Measurements from ENCODE around the gene SGSH.
"Not testable (repeated sequence)": the region's sequence is repeated elsewhere in the genome, so short reads cannot be mapped to it uniquely, and the experiment has no call there.

Gene SGSH

DNA sequence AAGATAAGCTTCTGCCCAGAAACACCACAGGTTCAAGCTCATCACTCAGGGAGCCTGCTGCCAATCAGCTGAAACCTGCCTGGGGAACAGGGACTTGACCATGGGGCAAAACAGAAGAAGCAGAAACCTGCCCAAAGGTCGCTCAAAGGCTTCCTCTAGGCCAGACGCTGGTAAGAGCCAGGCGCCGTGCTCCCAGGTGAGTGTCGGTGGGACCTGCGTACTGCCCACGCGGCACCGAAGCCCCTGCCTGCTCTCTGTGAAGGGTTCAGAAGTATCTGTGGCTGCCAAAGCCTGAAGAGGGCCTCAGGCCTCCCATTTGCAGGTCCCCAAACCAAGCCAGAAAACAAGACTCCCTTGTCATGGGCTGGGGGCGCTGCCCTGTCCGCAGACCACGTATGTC lies 10.4 kb downstream of the SGSH start:
- DNase-seq = no peak

DNA sequence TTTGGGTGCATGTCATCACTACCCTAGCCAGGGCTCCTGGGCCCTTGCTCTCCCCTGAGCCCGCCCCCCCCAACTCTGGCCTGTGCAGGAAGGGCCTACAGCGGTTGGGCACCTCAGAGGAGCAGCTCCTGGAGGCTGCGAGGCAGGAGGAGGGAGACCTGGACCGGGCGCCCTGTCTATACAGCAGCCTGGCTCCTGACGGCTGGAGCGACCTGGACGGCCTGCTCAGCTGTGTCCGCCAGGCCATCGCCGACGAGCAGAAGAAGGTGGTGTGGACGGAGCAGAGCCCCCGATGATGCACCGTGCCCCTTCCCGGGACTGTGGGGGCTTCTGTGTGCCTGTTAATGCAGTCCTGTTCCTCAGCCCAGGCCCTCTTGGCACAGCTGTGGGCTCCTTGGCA lies 12.1 kb downstream of the SGSH start:
- no peak for DNase-seq

DNA sequence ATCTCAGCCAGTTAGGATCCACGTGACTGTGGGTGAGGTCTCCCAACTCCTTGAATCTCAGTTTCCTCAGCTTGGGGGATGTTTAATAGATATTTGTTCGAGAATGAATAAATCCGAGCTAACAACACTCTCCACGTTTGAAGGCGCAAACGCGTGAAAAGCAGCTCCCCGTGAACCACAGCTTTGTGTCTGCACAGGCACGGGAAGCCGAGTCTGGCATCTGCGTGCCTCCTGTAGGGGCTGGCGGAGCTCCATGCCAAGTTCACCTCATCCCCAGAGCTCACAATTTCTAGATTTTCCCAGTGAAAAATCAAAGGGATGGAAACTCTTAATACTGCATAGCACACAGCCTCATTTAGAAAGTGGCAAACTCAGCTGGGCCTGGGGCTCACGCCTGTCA lies 14.3 kb downstream of the SGSH start:
- no peak for DNase-seq

DNA sequence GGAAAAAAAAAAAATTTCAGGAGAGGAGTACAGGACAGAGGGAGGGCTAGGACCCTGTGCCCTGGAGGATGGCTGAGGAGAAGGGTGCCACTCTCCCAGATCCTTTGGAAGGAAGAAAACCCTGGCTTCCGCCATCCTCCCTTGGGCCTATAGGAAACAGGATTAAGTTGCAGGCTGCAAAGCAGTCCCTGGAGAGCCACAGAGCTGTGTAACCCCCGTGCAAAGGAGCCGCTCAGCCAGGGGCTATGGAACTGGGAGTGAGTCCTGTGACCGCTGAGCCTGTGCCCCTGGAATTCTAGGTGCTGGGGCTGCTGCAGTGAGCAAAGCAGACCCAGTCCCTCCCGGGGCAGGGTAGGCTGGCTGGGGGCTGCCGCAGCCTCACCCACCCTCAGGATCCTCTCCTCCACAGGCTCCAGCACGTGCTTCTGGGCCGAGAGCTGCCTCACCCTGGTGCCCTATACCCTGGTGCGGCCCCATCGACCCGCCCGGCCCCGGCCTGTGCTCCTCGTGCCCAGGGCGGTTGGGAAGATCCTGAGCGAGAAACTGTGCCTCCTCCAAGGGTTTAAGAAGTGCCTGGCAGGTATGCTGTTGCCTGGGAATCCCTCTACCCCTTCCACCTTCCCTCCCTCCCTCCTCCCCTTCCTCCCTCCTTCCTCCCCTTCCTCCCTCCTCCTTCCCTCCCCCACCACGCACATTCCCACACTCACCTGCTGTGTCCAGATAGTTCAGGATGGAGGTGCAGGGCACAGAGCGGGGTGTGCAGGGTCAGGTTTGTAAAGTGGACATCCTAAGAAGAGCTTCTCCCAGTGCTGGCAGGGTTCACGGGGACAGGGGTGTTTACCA lies 15.3 kb downstream of the SGSH start:
- DNase-seq = no peak

DNA sequence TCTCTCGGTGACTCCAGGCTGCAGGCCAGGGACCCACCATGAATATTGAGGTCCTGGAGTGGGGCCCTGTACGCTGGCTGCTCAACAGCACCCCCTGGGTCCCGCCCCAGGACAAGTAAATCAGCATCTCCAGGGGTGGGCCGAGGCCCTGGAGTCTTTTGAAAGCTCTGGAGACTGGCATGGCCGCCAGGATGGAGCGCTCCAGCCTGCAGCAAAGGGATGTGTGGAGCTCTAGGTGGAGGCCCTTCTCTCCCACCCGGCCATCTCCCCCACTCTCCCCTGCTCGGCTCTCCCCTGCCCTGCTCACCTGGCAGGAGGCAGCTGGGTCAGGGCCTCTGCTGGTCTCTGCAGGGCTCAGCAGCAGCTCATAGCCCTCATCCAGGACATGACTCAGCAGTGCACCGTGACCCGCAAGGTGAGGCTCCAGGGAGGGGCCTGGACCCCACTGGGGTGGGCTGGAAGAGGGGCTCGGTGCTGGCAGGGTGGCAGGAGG lies 16.6 kb downstream of the SGSH start:
- DNase-seq = no peak

DNA sequence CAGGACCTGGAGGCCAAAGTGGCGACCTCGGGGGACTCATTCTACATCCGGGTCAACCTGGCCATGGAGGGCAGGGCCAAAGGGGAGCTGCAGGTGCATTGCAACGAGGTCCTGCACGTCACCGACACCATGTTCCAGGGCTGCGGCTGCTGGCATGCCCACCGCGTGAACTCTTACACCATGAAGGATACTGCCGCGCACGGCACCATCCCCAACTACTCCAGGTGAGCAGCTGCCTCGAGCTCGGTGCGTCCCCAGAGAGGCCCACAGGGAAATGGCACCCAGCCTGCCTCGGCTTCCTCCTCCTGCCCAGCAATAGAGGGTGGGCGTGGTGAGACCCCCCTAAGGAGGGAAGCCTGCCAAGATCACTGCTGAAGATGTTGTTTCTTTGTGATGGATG lies 17.9 kb downstream of the SGSH start:
- no peak for DNase-seq

DNA sequence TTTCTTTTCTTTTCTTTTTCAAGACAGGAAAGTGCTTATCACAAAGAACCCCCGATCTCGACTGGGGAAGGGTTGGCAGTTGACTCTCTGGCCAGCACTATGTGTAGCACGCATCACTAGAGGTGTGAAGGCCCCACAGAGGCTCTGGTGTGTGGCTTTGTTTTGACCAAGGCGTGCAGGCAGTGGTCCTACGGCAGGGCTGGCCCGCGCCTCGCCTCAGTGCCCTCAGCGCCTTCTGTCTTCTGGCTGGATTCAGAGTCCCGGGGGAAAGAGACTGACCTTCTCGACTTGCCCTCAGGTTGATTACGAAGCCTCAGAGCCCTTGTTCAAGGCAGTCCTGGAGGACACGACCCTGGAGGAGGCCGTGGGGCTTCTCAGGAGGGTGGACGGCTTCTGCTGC lies 18.7 kb downstream of the SGSH start:
- DNase-seq = no peak

DNA sequence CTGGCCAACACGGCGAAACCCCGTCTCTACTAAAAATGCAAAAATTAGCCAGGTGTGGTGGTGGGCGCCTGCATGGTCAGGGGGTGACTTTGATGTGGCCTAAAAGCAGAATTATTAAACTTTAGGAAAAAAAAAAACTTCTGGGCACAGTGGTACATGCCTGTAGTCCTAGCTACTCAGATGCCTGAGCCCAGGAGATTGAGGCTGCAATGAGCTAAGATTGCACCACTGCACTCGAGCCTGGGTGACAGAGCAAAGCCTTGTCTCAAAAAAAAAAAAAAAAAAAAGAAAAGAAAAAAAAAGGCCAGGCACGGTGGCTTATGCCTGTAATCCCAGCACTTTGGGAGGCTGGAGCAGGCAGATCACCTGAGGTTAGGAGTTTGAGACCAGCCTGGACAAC lies 20.8 kb downstream of the SGSH start:
- DNase-seq = not testable (repeated sequence)

DNA sequence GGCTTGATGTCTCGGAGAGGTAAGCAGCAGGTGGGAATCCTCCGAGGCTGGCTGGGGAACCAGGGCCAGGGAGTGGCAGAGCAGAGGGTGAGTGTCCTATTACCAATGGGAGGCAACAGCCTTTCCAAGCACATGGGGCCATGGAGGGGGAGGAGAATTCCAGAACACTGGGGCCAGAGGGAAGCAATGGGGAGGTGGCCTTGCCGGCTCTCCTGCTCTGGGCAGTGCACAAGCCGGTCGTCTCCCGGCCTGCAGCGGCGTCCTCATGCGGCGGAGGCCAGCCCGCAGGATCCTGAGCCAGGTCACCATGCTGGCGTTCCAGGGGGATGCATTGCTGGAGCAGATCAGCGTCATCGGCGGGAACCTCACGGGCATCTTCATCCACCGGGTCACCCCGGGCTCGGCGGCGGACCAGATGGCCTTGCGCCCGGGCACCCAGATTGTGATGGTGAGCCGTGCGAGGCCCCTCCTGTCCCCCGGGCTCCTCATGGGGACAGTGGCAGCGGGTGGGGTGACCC lies 21.9 kb downstream of the SGSH start:
- no peak for DNase-seq

DNA sequence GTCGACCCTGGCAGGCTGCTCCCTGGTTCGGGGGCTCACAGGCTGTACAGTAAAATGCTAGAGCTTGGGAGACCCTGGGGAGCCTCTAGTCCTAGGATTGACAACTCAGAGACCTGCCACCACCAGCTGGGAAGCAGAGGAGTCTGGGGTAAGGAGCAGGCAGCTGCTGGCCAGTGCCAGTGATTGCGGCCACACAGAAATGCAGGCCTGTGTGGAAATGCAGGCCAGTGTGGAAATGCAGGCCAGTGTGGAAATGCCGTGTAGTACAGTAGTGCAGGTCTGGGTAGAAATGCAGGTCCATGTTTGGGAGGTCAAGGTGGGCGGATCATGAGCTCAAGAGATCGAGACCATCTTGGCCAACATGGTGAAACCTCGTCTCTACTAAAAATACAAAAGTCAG lies 23.5 kb downstream of the SGSH start:
- DNase-seq = no peak

DNA sequence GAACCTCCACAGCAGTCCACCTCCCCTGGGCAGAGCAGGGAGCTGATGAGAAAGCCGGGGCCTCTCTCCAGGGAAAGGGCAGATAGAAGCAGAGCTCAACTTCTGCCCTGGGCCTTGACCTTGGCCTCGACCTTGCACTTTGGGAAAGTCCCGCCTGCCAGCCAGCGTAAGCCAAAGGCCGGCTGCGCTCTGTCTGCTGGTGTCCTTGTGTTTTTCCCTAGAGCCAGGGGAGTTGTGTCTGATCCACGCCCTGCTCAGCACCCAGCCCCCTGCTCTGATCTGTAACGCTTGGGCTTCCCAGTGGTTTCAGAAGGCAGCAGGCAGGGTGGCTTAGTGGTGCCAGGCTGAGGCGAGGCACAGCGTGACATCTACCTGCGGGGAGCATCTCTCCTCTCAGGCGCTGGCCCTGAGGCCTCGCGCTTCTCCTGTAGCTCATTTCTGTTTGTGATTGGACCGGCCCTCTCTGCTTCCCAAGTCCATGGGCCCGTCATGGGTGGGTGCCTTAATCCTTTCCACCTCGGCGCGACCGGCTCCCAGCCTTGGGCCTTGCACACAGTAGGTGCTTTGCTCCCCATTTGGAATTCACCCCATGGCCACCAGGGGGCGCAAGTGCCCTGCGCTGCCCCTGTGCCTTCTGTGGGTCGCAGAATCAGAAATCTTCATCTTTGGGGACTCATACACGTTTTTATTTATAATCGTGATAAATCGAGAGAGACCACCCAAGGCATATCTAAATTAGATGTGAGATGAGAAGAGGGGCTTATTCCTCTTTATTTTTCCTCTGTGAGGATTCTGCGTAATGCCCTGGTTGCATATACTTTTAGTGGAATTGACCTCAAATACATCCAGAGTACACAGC lies 24.2 kb downstream of the SGSH start:
- peak; percentile 86 for DNase-seq

DNA sequence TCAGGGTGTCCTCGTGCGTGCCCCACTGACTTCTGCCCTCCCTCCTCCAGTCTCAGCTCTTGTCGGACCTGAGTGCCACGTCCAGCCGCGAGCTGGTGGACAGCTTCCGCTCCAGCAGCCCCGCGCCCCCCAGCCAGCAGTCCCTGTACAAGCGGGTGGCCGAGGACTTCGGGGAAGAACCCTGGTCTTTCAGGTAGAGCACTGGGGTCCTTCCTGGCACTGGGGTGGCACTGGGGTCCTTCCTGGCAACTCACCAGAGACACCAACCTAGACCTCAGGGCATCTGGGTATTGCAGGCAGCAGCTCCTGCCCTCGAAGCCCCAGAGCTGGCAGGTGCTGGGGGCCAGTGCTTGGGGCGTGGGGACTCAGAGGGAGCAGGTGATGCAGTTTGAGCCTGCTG lies 25.0 kb downstream of the SGSH start:
- DNase-seq = no peak

DNA sequence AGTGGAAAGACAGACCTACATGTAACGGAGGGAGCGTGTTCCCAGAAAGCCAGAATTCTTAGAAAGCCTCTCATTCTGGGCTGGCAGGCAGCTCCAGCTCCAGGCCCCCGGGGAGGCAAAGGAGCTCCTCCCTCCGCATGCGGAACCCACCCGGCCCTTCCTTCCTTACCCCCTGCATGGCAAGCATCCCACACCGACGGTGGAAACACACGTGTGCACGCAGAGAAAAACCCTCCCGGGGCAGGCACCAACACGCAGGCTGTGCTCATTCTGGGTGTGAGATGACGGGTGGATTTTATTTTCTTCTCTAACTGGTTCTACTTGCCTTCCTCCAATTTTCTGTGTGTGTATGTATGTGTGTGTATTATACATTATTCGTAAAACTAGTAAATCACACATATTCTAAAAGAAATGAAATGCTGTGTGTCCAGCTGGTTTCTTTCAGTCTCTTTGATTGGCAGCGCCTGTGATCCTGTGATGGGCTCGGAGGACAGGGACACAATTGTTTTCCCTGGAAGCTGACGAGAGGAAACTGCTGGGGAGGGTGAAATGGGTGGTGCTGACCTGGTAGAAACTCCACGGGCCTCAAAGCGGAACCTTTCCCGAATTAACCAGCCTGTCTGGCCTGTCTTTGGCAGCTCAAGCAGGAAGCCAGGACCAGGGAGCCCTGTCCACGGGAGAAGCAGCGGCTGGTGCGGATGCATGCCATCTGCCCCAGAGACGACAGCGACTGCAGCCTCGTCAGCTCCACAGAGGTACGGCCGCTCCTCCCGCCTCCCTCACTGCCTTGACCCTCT lies 28.1 kb downstream of the SGSH start:
- no peak for DNase-seq

DNA sequence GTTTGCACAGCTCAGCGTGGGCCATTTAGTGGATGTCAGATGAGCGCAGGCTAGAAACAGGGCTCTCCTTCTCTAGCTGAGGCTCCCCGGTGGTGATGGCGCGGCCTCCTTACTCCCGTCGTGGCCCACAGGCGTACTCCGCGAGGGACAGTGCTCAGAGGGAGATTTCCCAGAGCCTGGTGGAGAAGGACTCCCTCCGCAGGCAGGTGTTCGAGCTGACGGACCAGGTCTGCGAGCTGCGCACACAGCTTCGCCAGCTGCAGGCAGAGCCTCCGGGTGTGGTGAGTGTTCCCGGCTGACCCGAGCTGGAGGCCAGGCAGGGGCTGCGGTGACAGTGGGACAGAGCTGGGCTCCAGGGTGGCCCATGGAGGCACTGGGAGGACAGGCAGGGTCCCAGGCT lies 28.9 kb downstream of the SGSH start:
- DNase-seq = no peak

DNA sequence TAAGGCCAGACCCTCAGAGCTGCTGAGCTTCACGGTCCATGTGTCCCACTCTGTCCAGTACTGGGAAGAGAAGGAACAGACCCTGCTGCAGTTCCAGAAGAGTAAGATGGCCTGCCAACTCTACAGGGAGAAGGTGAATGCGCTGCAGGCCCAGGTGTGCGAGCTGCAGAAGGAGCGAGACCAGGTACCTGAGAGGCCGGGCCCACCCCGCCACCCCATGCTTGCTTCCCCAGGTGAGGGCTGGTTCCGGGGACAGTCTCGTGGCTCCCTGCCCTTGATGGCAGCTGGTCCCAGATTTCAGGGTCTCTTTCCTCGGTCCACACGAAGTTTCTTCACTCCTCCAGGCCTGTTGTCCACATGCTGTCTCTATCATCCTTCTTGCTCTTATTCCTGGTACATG lies 29.4 kb downstream of the SGSH start:
- DNase-seq = no peak

DNA sequence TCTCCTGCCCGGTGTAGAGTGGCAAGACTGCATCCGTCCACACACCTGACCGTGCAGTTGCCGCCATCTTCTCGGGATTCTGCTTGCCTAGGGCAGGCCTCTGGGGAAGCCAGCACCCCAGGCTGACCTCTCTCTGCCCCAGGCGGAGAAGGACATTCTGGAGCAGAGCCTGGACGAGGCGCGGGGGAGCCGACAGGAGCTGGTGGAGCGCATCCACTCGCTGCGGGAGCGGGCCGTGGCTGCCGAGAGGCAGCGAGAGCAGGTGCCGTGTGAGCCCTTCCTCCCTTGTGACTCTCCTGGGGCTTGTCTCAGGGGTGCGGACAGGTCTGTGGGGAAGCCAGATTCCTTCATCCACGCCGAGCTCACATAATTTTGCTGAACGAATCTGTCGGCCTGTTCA lies 30.5 kb downstream of the SGSH start:
- DNase-seq = no peak

DNA sequence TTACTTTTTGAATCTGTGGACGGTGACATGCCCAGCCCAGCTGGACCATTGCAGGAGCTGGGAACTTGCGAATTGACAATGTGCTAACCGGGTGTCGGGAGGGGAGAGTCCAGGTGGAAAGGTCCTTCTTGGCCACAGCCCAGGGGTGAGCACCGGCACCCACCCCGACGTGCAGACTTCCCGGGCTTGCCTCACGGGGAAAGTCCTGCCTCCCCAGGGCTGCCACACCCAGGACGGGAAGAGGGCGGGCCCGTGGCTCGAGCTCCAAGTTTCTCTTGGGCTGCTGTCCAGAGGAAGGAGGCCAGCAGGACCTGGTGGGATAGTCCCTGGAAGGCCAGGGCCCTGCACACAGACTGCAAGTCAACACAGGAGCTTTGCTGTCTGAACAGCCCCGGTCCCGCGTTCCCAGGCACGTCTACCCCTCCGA lies 32.6 kb downstream of the SGSH start:
- DNase-seq = no peak

DNA sequence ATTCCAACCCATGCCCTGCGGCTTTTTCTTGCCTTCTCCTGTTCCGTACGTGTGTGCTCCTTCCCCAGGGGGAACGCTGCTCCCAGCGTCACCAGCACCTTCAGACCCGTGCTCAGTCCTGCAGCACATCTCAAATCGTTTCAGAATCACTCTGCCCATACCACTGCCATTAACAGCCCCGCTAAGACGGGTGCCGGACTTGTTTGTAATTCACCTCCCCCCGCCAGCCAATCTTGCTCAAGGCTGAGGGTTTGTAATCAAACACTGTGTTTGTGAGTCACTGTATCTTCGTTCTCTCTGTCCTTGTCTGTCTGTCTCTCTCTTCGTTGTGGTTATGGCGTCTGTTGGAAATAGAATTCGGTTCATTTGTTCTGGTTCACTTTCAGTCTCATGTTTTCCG lies 33.0 kb downstream of the SGSH start:
- no peak for DNase-seq

DNA sequence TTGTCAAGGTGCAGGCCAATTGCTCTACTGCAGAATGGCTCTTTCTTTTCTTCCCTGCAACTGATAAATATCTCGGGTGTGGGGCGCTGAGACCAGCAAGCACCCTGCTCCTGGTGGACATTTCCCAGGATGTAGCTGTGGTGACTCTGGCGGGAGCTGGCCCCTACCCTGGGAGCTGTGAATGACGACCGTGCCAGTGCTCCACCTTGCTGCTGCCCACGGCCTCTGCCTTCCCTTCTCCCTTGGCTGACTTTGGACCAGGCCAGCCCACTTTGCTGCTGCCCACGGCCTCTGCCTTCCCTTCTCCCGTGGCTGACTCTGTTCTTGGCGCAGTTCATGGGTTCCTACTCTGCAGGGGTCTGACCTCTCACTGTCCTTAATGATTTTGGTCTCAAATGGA lies 34.2 kb downstream of the SGSH start:
- no peak for DNase-seq

DNA sequence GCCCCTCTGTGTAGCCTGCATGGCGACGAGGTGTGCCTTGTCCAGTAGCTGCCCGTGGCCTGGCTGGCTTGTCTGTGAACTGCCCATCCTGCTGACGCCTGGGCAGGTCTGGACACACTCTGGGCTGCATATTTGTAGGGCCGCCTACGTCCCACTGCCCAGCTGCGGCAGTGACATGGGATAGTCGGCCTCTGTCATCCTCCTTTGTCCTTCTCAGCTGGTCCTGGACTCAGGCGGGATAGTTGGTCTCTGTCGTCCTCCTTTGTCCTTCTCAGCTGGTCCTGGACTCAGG lies 35.8 kb downstream of the SGSH start:
- no peak for DNase-seq

DNA sequence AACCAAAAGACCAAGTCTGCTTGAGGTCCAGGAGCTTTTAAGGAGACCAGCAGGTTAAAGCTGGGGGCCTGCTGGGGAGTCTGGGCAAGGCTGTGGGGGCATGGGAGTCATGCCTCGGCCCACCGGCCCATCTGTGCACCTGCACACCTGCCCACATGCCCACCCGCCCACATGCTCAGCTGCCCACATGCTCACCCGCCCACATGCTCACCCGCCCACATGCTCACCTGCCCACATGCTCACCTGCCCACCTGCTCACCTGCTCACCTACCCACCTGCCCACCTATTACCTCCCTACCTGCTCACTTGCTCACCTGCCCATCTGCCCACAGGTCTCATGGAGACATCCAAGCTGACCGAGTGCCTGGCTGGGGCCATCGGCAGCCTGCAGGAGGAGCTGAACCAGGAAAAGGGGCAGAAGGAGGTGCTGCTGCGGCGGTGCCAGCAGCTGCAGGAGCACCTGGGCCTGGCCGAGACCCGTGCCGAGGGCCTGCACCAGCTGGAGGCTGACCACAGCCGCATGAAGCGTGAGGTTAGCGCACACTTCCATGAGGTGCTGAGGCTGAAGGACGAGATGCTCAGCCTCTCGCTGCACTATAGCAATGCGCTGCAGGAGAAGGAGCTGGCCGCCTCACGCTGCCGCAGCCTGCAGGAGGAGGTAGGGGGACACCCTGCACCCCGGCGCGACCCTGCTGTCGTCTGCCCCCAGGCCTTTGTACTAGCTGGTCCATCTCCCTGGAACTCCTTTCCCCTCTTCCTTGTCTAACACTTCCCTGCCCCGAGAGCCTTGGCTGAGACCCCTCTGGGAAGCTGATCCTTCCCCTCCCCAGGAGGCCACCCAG lies 36.3 kb downstream of the SGSH start:
- DNase-seq = no peak

DNA sequence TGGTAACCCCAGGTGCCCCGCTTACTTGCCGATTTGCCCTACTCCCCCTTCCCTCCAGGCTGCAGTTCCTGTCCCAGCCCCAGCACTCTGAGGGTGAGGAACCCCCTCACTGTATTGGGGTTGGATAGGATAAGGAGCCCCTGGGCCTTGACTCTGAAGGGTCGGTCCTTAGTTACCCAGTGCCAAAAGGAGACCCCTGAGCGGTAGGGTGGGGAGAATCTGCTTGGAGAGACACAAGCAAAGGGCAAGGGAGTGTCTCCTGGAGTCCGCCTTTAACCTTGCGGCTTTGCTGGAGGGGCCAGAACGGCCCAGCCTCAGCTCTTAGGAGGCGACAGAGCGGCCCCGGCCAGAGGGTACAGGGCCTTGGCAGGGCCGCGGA lies 37.3 kb downstream of the SGSH start:
- no peak for DNase-seq

All from activated CD8-positive, alpha-beta memory T cell treated with anti-CD3 and anti-CD28 coated beads, Interleukin-2, amount 50 U/mL, for 48 hours (primary cell).